GM18526 (cell line): ENCODE data around the gene IRF2BP2.

Experiments
- POLR2A ChIP-seq: IDR thresholded peaks from 3 replicates; pipeline ENCODE4 v1.6.1; 2011; ENCODE audit not compliant: insufficient read length; ENCODE audit errors: extremely low read depth

The IRF2BP2 gene

DNA sequence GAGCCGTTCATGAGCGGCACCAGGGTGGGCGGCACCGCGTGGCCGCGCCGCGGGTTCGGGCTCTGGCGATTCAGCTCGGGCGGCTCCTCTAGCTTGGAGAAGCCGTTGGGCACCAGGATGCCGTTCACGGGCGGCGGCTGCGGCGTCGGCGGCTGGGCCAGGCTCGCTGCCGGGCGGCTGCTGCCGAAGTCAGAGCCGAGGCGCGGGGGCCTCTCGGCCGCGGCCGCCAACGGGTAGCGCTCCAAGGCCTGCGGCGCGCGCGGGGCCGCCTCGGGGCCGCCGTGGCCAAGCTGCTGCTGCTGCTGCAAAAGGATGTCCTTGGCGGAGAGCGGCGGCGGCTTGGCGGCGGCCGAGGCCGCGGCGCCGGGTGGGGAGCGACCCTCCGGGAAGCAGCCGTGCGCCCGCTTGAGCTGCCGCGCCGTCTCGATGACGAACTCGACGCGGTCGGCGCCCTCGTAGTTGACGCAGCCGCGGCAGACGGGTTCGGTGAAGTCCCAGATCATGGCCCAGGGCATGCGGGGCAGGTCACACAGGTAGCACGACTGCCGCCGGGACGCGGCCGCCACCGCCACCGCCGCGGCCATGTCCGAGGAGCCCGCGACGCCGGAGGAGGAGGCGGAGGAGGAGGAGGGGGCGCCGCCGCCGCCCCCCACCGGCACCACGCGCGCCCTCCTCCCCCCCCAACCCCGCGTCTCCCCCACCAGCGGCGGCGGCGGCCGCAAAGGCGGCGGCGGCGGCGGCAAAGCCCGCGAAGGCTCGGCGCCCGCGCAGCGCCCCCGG is 877 bp downstream of the IRF2BP2 start:
- no peak for TF ChIP-seq POLR2A

- TF ChIP-seq POLR2A, result peak; percentile 57
Measured at GRCh38 chr1:234608025-234608910, 1.7 kb downstream of the IRF2BP2 start.

GRCh38 chr1:234607109-234608024 is 2.6 kb downstream of the IRF2BP2 start:
- TF ChIP-seq POLR2A, result peak; percentile 23

DNA sequence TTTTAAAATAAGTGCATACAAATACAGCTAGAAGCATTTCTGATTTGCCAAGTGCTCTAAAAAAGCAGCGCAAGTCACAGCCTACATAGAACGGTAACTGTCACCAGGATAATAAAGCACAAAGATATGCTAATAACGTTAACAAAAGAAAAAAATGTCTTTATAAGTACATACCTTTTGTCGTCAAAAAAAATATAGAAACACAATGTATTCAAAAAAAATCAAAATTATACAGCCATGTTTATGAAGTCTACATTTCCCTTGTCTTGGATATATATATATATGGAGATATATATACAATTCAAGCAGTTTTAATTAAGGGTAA is 3.2 kb downstream of the IRF2BP2 start:
- no peak for TF ChIP-seq POLR2A

GRCh38 chr1:234605983-234606783 is 3.8 kb downstream of the IRF2BP2 start:
- TF ChIP-seq POLR2A, result no peak

GRCh38 chr1:234605399-234605982 is 4.5 kb downstream of the IRF2BP2 start:
- TF ChIP-seq POLR2A, result no peak

DNA sequence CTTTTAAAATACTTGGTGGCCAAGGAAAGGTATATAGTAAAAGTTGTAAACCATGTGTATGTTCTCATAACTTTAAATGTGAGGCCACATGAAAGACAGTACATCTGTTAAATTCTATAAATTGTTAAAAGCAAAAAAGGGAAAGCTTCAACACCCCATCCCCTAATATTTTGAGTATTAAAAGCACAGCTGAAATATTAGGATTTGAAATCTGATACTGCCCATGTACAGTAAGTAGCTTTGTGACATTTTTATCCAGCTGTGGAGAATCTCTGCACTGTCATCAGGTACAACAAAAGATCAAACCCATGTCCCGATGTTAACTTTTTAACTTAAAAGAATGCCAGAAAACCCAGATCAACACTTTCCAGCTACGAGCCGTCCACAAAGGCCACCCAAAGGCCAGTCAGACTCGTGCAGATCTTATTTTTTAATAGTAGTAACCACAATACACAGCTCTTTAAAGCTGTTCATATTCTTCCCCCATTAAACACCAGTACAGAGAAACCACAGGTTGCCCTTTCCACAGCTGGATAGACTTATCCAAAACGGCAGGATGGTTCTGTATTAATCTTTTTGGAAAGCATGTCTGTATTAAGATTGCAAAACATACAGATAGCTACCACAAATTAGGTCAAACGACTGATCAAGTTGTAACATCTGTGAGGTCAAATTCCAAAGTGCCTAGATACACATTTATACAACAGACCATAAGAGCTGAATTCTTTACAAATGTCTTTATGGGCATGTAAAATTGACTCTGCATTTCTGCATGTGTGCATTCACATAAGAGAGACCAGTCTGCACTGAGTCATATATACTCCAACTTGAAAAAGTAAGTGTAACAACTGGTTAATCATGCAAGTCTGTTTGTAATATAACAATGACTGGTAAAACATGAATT is 5.2 kb downstream of the IRF2BP2 start:
- no peak for TF ChIP-seq POLR2A

GRCh38 chr1:234603221-234604204 is 6.5 kb downstream of the IRF2BP2 start:
- no peak for TF ChIP-seq POLR2A

DNA sequence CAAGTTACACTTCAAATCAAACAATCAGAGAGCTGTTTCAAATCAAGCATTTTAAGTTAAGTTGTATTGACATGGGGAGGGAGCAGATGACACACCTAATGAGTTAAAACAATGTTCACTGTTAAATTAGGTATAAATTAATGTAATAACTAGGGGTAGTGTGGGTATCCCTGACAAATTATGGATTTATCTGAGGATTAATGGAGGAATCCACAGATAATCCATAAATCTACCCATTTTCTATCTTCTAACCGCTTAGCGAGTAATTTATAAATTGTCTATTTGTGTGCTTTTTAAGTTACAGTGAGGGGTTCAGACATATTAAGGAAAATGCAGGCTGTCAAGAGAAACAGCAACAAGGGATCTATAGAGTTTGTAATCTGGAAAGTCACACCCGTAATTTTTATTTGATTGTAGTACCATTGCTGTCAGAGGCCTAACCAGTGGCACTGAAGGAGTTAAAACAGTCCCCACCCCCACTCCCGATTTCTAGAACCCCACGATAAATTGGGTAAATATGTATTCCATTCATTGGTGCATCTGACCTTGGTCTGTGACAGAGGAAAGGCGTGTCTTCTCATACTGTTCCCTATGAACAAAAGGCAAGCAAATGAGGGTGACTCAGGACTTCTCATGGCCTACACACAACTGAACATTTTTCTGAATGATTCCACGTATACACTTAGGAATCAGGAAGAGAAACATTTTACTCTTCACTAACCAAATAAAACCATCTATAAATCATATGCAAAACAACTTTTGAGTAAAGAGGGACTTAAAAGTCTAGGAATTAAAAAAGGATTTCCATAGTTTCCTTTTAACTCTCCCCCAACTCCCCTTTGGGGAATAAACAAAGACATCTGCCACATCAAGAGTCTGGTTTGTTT is 7.4 kb downstream of the IRF2BP2 start:
- TF ChIP-seq POLR2A, result no peak

DNA sequence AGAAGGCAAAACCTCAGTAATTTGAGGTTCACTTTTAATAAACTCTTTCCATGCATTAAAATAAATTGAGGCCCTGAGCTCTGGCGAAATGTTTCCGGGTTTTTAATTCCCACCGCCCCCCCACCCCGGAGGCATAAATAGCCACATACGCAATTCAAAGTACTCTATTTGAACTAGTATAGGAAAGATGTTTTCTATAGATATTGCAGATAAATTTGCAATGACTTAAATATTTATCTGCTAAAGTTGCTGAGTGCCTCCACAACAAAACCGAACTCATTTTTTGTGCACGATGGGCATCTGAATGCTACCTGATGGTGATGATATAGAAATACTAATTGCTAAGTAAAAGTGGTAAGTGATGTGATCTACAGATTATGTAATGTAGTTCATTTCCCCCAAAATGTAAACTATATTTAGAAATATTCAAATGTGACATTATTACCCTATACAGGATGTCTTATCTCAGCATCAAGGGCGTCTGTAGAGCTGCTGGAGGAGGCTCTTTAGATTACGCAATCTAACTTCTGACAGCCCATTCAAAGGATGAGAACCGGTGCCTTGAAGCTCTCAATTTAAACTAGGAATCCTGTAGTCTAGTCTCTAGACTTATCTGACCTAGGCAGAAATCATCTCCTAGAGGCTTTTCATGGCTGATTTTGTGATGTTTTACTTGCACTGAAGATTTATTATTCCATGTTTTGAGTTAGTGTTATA is 8.5 kb downstream of the IRF2BP2 start:
- no peak for TF ChIP-seq POLR2A
